ENCODE results near the gene IL34.

- TF ChIP-seq SP1 (IDR thresholded peaks at IDR 0.05) (no peak), FOXK2 (IDR thresholded peaks at IDR 0.05) (no peak), ARNT (IDR thresholded peaks at IDR 0.05) (no peak), ELF4 (IDR thresholded peaks at IDR 0.05) (no peak), CTBP1 (IDR thresholded peaks at IDR 0.05; ENCODE audit: borderline replicate concordance) (no peak), BHLHE40 (IDR thresholded peaks at IDR 0.05; ENCODE audit: borderline replicate concordance) (no peak)
Measured at GRCh38 chr16:70692130-70692872, 45.9 kb downstream of the IL34 start.
